ENCODE results near the gene KLRF2.
"Not testable (repeated sequence)": the region's sequence is repeated elsewhere in the genome, so short reads cannot be mapped to it uniquely, and the experiment has no call there.

The KLRF2 gene
- 0 to 0.77 (median 0) reads per million in 17 experiments for total RNA-seq

GRCh38 chr12:9881246-9881645 lies at the start of gene KLRF2:
Gene KLRF2 (plus strand): TSS chr12:9881489. CDS start chr12:9881596, 107 bp downstream.
- no peak for DNase-seq

DNA sequence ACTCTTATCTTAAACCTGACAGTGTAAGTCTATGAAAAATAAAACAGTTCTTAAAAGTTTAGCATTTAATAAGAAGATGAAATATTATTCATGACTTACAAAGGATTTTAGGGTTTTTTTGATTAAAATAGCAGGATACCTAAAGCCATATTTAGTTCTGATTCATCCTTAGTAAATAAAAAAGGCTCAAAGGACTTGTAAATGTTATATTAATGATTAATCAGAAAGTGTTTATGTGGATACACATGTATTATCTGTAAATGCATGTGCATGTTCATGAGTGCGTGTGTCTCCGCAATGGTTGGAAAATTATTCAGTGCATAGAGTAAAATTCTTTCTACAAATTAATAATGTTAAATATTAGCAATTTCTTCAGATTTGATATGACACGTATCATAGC lies 49.6 kb upstream of the KLRF2 start:
- DNase-seq: no peak

- DNase-seq: no peak
Measured at GRCh38 chr12:9843407-9843806, 37.9 kb upstream of the KLRF2 start.

GRCh38 chr12:9848899-9849298 lies 32.4 kb upstream of the KLRF2 start:
- no peak for DNase-seq

GRCh38 chr12:9851050-9851449 lies 30.2 kb upstream of the KLRF2 start:
- peak in 1 of 4 experiments; percentile 14 for DNase-seq

DNA sequence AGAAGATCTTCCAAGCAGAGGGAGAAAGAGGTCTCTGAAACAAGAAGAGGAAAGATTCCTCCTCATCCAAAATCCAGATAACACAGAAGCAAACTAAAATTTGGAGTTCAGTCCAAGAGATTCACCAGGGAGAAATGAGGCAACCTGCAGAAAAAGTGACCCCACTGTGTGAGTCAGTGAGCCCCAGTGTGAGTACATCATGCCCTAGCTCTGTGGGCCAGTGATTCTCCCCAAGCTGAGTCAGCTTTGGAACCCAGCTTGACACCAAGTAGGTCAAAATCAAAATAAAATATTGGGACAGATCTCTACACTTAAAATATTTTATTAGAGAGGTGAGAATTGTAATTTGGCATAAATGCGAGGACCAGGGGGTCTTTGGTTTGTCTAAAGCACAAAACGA lies 29.4 kb upstream of the KLRF2 start:
- DNase-seq: no peak

DNA sequence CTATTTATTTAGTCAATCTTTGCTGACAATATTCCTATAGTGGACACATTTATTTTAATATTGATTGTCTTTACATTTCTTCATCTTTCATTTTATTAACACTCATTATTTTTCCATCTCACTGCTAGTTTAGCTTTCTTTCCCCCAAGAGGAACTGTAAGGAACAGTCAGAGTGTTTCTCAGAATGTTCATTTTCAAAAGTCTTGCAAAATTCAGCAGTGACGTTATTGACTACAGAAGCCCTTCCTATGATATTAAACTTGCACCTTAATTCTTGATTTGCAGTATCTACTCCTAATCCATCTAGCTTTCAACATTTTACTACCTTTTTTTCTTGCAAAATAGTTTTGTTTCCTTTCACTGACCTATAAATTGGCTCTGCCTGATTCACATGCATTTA lies 25.1 kb upstream of the KLRF2 start:
- DNase-seq: peak; percentile 13 to 73 (median 50)

- DNase-seq: peak; percentile 27 to 62 (median 58)
Measured at GRCh38 chr12:9856894-9857293, 24.4 kb upstream of the KLRF2 start.

DNA sequence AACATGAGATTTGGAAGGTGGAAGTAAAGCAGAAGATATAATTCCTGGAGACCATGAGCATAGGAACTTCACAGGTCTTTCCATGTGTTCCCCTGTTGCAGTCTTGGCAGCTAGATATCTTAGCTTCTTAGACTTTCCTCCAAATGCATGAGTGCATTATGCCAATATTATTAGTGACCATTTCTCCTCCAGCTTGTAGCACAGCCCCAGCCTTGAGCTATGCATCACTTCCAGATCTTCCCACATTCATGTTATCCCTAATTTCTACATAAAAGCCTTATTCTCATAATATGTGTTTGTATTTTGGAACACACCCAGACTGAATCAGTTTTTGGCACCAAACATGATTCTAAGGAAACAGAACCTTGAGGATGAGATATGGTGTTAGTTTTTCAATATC lies 23.2 kb upstream of the KLRF2 start:
- no peak for DNase-seq

- no peak for DNase-seq
Measured at GRCh38 chr12:9864913-9865675, 16.2 kb upstream of the KLRF2 start.

GRCh38 chr12:9866860-9867269 lies 14.4 kb upstream of the KLRF2 start:
- peak in 1 of 4 experiments; percentile 9 for DNase-seq

- peak in 2 of 4 experiments; percentile 17 to 38 for DNase-seq
Measured at GRCh38 chr12:9867531-9867930, 13.8 kb upstream of the KLRF2 start.

DNA sequence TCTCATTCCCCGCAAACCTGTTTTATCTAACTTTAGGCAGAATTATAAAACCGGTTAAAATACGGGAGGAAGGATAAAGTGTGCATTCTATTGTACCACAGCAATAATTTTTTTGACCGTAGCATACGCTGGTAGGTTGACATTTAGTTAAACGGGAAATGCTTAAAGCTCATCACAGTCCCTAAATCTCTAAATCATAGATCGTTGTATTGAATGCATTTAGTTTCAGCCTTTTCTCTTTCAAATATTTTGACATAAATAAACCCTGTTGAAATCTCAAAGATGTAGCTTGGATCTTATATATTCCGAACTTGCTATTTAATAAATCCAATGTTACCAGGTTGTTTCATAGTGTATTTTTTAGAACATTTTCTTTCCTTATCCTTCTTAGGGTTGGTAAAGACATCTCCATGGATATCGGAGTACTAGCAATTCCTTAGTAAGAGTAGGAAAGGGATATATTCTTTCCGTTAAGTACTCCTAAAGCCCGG lies 12.9 kb upstream of the KLRF2 start:
- peak; percentile 10 to 65 (median 42) for DNase-seq

GRCh38 chr12:9868951-9869306 lies 12.4 kb upstream of the KLRF2 start:
- peak in 1 of 4 experiments; percentile 6 for DNase-seq

DNA sequence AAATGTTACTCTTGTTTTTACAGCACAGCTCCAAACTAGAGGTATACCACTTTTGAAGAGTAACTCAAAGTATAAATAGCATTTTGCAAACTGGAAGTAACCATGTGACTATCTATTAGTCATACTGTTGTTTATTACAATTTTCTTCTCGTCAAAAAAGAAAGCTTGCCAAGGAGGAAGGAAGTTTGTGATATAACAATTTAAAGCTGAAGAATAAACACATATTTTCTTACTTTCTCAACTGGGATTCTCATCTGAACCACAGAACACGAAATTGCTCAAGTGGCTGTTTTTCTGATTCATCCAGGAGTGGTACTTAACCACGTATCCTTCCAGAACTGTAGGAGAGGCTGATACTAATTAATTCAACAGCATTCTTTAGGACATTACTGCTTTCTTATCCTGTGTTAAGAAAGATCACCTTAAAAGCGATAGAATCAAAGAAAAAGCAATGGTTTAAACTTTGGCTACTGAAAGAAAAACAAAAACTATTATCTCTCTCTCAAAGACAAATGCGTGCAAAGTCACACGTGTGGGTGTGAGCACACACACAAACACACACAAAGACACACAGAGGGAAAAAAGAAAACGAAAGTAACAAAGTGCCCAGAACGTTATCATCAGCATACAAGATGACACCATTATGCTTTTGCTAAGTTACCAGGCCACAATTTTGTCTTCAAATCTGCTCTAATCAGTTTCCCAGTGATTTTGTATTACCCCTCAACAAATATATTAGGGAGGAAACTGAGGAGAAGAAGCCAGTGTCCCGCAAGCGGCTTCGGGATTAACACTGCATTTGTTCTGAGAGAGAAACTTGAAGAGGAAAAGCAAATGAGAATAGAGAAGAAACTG lies 11.8 kb upstream of the KLRF2 start, which contains the start of gene CLEC2B:
Gene CLEC2B (minus strand): TSS at position 48 of the 855 bp plus-strand sequence.
- peak; percentile 38 to 84 (median 68) for DNase-seq

DNA sequence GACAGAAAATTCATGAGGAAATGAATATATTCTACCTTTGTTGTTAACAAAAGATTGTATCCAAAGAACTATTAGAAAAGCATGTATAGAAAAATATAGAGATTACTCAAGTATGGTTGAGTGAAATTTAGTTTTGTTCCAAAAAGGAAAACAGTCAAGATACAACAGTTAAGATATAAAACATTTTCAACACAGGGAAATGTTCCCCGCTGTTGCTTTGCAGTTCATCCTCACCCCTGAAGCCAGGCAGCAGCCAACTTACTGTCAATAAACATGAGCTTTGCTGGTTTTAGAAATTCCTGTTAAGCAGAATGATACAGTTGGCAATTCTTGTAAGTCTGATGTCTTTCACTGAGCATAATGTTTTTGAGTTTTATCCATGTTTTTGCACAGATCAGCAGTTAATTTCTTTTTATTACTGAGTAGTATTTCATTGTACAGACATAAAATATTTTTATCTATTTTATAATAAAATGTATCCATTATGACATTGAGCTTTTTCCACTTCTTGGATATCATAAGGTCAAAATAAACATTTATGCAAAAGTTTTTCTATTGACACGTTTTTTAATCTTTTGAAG lies 10.9 kb upstream of the KLRF2 start:
- peak in 3 of 4 experiments; percentile 31 to 48 (median 36) for DNase-seq

DNA sequence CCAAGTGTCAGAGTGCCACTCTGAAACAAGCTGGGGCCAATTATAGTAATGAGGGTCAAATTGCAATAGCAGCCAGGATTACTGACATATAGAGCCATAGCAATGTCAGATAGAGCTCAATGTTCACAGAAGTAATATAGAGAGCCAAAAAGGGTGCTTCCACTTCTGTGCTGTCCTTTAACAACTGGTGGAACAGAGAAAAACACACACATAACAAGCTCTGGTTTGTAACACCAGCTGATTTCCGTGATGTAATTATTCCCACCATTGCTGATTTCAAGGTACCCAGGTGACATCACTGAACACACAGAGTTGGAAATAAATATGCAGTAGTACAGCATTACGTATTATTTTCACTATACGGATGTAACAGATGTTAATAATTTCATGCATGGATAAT lies 9.1 kb upstream of the KLRF2 start:
- DNase-seq: peak in 1 of 4 experiments; percentile 18

DNA sequence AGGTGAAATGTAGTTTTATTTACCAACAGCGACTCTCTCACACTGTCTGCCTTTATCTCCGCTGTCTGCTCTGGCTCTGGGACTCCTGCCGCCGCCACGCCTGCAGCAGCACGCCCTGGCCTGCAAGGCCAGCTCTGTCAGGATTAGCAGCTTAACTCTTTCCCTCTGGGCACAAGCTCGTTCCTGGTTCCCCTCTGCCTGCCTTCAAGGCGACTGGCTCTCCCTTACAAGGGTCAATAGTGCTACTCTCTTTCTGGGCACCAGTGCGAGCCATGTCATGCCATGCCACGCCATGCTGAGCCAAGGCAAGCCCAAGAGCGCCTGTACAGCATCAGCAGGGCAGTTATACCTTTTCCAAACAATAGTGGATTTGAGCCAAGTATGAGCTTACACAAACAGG lies 8.5 kb upstream of the KLRF2 start:
- DNase-seq: no peak

- DNase-seq: not testable (repeated sequence)
Measured at GRCh38 chr12:9876120-9876519, 5.2 kb upstream of the KLRF2 start.

DNA sequence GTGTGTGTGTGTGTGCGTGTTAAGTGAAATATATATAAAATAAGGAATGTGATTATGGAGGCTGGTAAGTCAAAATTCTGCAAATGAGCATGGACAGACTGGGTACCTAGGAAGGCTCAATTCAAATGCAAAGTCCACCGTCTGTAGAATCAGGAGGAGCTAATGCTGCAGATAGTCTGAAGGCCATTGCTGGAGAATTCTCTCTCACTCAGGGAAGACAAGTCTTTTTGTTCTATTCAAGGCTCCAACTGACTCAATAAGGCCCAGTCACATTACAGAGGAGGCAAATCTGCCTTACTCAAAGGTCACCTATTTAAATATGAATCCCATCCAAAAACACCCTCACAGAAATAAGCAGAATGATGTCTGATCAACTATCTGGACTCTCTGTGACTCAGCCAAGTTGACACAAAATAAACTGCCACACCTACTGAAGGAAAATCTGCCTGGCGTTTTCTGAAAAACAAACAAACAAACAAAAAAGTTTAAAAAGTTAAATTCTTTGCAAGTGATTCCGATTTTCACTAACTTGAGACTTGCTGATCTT lies 684 bp upstream of the KLRF2 start:
- no peak for DNase-seq

DNA sequence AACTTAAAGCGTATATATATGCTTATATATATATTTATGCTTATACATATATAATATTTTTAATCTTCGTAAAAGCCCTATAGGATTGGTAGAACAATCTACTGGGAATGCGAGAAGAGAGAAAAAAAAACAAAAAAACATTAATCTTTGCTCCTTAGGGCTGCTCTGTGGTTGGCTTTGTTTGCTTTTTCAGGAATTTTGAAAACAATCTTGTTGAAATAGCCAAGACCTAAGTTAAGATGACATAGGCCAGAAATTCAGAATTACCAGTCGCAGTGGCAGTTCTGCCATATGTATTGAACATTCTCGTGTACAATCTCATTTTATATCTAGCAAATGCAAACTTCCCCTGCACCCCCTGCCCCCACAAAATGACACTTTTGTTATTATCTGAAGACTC lies 699 bp downstream of the KLRF2 start:
- DNase-seq: no peak

DNA sequence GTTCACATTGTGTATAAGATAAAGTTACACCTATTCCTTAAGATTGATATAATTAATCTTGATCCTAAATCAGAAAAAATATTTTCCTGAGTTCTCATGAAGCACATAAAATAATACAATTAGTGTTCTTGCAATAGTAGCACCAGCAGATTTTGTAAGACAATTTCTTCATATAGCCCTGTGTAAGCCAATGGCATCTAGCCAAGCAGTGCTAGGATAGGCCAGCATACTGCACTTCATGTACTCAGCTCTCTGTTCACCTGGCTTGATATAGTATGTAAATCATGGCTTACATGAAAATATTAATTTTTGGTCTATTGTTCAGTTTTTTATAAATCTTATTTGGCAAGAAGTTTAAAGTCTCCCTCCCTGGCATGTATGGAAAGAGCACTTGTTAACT lies 1.9 kb downstream of the KLRF2 start:
- DNase-seq: peak in 1 of 4 experiments; percentile 18

Measured in suppressor macrophage (primary cell).